Measurements from ENCODE around the gene MYO1E.

The MYO1E gene

GRCh38 chr15:59279023-59279422 lies 93.6 kb downstream of the MYO1E start:
- no peak overlapping the region for H3K4me3 ChIP-seq (ENCODE audit: low read length)
- no peak for DNase-seq (ENCODE audit: low read depth, low spot score)

GRCh38 chr15:59278120-59278519 lies 94.6 kb downstream of the MYO1E start:
- DNase-seq (ENCODE audit: low read depth, low spot score) = no peak
- no peak overlapping the region for H3K4me3 ChIP-seq (ENCODE audit: low read length)

- no peak for DNase-seq (ENCODE audit: low read depth, low spot score)
Measured at GRCh38 chr15:59276225-59277178, 96.2 kb downstream of the MYO1E start.

GRCh38 chr15:59274126-59274970 lies 98.3 kb downstream of the MYO1E start:
- H3K4me3 ChIP-seq (ENCODE audit: low read length) = no peak overlapping the region
- DNase-seq (ENCODE audit: low read depth, low spot score) = no peak

More at GRCh38 chr15:59276225-59277178, 96.2 kb downstream of the MYO1E start:
- H3K4me3 ChIP-seq (ENCODE audit: low read length) = no peak overlapping the region

GRCh38 chr15:59273234-59273633 lies 99.4 kb downstream of the MYO1E start:
- no peak for DNase-seq (ENCODE audit: low read depth, low spot score)
- no peak overlapping the region for H3K4me3 ChIP-seq (ENCODE audit: low read length)

GRCh38 chr15:59271595-59272201 lies 101.0 kb downstream of the MYO1E start:
- no peak overlapping the region for H3K4me3 ChIP-seq (ENCODE audit: low read length)
- DNase-seq (ENCODE audit: low read depth, low spot score) = no peak

GRCh38 chr15:59268852-59269407 lies 103.7 kb downstream of the MYO1E start:
- DNase-seq (ENCODE audit: low read depth, low spot score) = no peak
- no peak overlapping the region for H3K4me3 ChIP-seq (ENCODE audit: low read length)

- DNase-seq (ENCODE audit: low read depth, low spot score) = no peak
Measured at GRCh38 chr15:59268168-59268851, 104.4 kb downstream of the MYO1E start.

GRCh38 chr15:59266028-59266427 lies 106.6 kb downstream of the MYO1E start:
- H3K4me3 ChIP-seq (ENCODE audit: low read length) = no peak overlapping the region
- no peak for DNase-seq (ENCODE audit: low read depth, low spot score)

More at GRCh38 chr15:59268168-59268851, 104.4 kb downstream of the MYO1E start:
- no peak overlapping the region for H3K4me3 ChIP-seq (ENCODE audit: low read length)

- no peak overlapping the region for H3K4me3 ChIP-seq (ENCODE audit: low read length)
- no peak for DNase-seq (ENCODE audit: low read depth, low spot score)
Measured at GRCh38 chr15:59262316-59262715, 110.4 kb downstream of the MYO1E start.

- H3K4me3 ChIP-seq (ENCODE audit: low read length) = no peak overlapping the region
- no peak for DNase-seq (ENCODE audit: low read depth, low spot score)
Measured at GRCh38 chr15:59260090-59260489, 112.6 kb downstream of the MYO1E start.

GRCh38 chr15:59259137-59259943 lies 113.3 kb downstream of the MYO1E start:
- DNase-seq (ENCODE audit: low read depth, low spot score) = no peak
- no peak overlapping the region for H3K4me3 ChIP-seq (ENCODE audit: low read length)

GRCh38 chr15:59258317-59258716 lies 114.4 kb downstream of the MYO1E start:
- no peak overlapping the region for H3K4me3 ChIP-seq (ENCODE audit: low read length)

GRCh38 chr15:59257140-59257539 lies 115.5 kb downstream of the MYO1E start:
- DNase-seq (ENCODE audit: low read depth, low spot score) = no peak
- no peak overlapping the region for H3K4me3 ChIP-seq (ENCODE audit: low read length)

More at GRCh38 chr15:59258317-59258716, 114.4 kb downstream of the MYO1E start:
- no peak for DNase-seq (ENCODE audit: low read depth, low spot score)

- H3K4me3 ChIP-seq (ENCODE audit: low read length) = no peak overlapping the region
- DNase-seq (ENCODE audit: low read depth, low spot score) = no peak
Measured at GRCh38 chr15:59256482-59256881, 116.2 kb downstream of the MYO1E start.

- H3K4me3 ChIP-seq (ENCODE audit: low read length) = no peak overlapping the region
- DNase-seq (ENCODE audit: low read depth, low spot score) = peak; percentile 54
Measured at GRCh38 chr15:59255680-59256336, 116.9 kb downstream of the MYO1E start.

GRCh38 chr15:59252137-59252536 lies 120.5 kb downstream of the MYO1E start:
- H3K4me3 ChIP-seq (ENCODE audit: low read length) = no peak overlapping the region

More at GRCh38 chr15:59252137-59252536, 120.5 kb downstream of the MYO1E start:
- no peak for DNase-seq (ENCODE audit: low read depth, low spot score)
